Gastroesophageal sphincter (tissue), 3 donors: ENCODE measurements around the gene CCDC86.

Source experiments
- POLR2AphosphoS5 ChIP-seq: sonication (generic); formaldehyde crosslinking; IDR thresholded peaks from one replicate; pipeline ENCODE4 v1.6.1; 2017; ENCODE audit warnings: antibody characterized with exemption
- TF ChIP-seq, protein P1 (sequence below), 4 experiments: fragments of 200-600 bp in 2 of 4; fragments of 450-650 bp in 2 of 4; sonication (generic) in 1 of 4; IDR thresholded peaks; one replicate each; pipeline ENCODE4 v1.5.1; 2017 to 2019; ENCODE audit warnings: antibody characterized with exemption in 4 of 4, mild to moderate bottlenecking in 2 of 4, moderate library complexity in 2 of 4

DNA sequence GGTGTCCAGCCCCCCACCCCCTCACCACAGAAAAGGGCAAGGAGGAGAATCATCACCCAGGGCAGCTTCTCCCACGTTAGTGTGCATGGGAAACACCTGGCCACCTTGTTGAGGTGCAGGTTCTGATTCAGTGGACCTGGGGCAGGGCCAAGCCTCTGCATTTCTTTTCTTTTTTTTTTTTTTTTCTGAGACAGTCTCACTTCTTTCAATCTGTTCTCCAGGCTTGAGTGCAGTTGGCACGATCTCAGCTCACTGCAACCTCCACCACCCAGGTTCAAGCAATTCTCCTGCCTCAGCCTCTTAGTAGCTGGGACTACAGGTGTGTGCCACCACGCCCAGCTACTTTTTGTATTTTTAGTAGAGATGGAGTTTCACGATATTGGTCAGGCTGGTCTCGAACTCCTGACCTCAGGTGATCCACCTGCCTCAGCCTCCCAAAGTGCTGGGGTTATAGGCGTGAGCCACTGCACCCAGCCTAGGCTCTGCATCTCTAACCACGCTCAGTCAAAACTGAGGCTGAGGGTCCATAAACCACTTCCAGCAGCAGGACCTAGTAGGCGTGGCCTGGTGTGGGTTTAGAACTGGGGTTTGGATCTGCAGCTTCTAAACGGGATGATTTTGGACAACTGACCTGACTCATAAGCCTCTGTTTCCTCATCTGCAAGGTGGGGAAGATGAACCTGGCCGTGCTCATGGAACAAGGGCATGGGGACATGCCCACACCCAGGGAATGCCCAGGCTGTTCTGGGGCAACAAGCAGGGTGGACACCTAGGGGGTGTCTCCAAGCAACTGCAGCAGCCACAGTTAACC lies 26.2 kb downstream of the CCDC86 start:
- TF ChIP-seq, protein P1, sequence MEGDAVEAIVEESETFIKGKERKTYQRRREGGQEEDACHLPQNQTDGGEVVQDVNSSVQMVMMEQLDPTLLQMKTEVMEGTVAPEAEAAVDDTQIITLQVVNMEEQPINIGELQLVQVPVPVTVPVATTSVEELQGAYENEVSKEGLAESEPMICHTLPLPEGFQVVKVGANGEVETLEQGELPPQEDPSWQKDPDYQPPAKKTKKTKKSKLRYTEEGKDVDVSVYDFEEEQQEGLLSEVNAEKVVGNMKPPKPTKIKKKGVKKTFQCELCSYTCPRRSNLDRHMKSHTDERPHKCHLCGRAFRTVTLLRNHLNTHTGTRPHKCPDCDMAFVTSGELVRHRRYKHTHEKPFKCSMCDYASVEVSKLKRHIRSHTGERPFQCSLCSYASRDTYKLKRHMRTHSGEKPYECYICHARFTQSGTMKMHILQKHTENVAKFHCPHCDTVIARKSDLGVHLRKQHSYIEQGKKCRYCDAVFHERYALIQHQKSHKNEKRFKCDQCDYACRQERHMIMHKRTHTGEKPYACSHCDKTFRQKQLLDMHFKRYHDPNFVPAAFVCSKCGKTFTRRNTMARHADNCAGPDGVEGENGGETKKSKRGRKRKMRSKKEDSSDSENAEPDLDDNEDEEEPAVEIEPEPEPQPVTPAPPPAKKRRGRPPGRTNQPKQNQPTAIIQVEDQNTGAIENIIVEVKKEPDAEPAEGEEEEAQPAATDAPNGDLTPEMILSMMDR (IDR thresholded peaks at IDR 0.05): no peak
- no peak for TF ChIP-seq POLR2AphosphoS5
